GM23338 (cell line): ENCODE measurements around the gene CD276. TPM values are rescaled to one million over a fixed set of nuclear protein-coding genes. Genes with fewer than 3 reads are reported as not detected.

ENCODE experiments used
- ATAC-seq: fragments of 200-7000 bp; cut with Tn5 transposase; 3 replicates; pipeline ENCODE4 v1.9.1; 2020
- DNase-seq: peaks from one replicate; pipeline ENCODE4 v3.0.0-alpha.2; 2015; ENCODE audit warnings: low spot score
- H2AFZ ChIP-seq: fragments of 200-600 bp; sonication (generic); 2 replicates; pipeline ENCODE4 v1.8.0; 2016; ENCODE audit warnings: antibody characterized with exemption, mild to moderate bottlenecking, moderate library complexity
- H3F3A ChIP-seq: fragments of 200-600 bp; sonication (generic); replicated peaks from 2 replicates; pipeline ENCODE4 v1.8.0; 2017; ENCODE audit warnings: antibody characterized with exemption, mixed run types, low read depth
- H3K27ac ChIP-seq: fragments of 200-600 bp; sonication (generic); 2 replicates; pipeline ENCODE4 v1.6.1; 2016; ENCODE audit warnings: low read depth
- H3K27me3 ChIP-seq: fragments of 200-600 bp; sonication (generic); 2 replicates; pipeline ENCODE4 v1.8.0; 2016; ENCODE audit warnings: mild to moderate bottlenecking, mixed run types, moderate library complexity; ENCODE audit not compliant: insufficient read depth
- H3K36me3 ChIP-seq: fragments of 200-600 bp; sonication (generic); 2 replicates; pipeline ENCODE4 v1.8.0; 2016; ENCODE audit warnings: mild to moderate bottlenecking; ENCODE audit not compliant: insufficient read depth
- H3K4me1 ChIP-seq: fragments of 200-600 bp; sonication (generic); 2 replicates; pipeline ENCODE4 v1.8.0; 2016; ENCODE audit warnings: mild to moderate bottlenecking, moderate library complexity; ENCODE audit not compliant: insufficient read depth
- H3K4me2 ChIP-seq: fragments of 200-600 bp; sonication (generic); 2 replicates; pipeline ENCODE4 v1.7.1; 2017; ENCODE audit warnings: mixed run types
- H3K4me3 ChIP-seq: fragments of 200-600 bp; sonication (generic); 2 replicates; pipeline ENCODE4 v1.6.1; 2016; ENCODE audit warnings: mixed run types
- H3K79me2 ChIP-seq: fragments of 200-600 bp; sonication (generic); replicated peaks from 2 replicates; pipeline ENCODE4 v1.8.0; 2017; ENCODE audit warnings: mild to moderate bottlenecking; ENCODE audit not compliant: insufficient read depth
- H3K9me2 ChIP-seq: fragments of 200-600 bp; sonication (generic); 2 replicates; pipeline ENCODE4 v1.8.0; 2017; ENCODE audit not compliant: insufficient read depth
- H4K20me1 ChIP-seq: fragments of 200-600 bp; sonication (generic); replicated peaks from 2 replicates; pipeline ENCODE4 v1.8.0; 2017; ENCODE audit warnings: mild to moderate bottlenecking; ENCODE audit not compliant: insufficient read depth
- H3K27ac Mint-ChIP-seq: 2 replicates; pipeline ENCODE4 v1.8.0; 2020; ENCODE audit warnings: inconsistent platforms, mild to moderate bottlenecking, moderate library complexity, mixed read lengths
- H3K27me3 Mint-ChIP-seq: 3 replicates; pipeline ENCODE4 v1.8.0; 2022; ENCODE audit warnings: low read depth, mild to moderate bottlenecking, moderate library complexity, mixed read lengths, inconsistent platforms; ENCODE audit not compliant: insufficient read depth, poor library complexity
- H3K36me3 Mint-ChIP-seq: 3 replicates; pipeline ENCODE4 v1.8.0; 2021; ENCODE audit warnings: low read depth, mild to moderate bottlenecking, inconsistent platforms, moderate library complexity, mixed read lengths
- H3K4me1 Mint-ChIP-seq: 3 replicates; pipeline ENCODE4 v1.8.0; 2020; ENCODE audit warnings: mild to moderate bottlenecking, inconsistent platforms, mixed read lengths
- H3K4me3 Mint-ChIP-seq: 3 replicates; pipeline ENCODE4 v1.8.0; 2021; ENCODE audit warnings: moderate library complexity, mild to moderate bottlenecking, inconsistent platforms, mixed read lengths
- H3K9me3 Mint-ChIP-seq: 3 replicates; pipeline ENCODE4 v1.8.0; 2020; ENCODE audit warnings: moderate library complexity, mild to moderate bottlenecking, inconsistent platforms, mixed read lengths
- CREB1 ChIP-seq: fragments of 250-450 bp; sonication (Bioruptor Pico); IDR thresholded peaks from 2 replicates; pipeline ENCODE4 v1.5.0; 2020; ENCODE audit warnings: low read depth, mild to moderate bottlenecking, moderate library complexity
- ETS1 ChIP-seq: IDR thresholded peaks from 2 replicates; pipeline ENCODE4 v1.6.1; 2016; ENCODE audit warnings: antibody characterized with exemption
- EZH2phosphoT487 ChIP-seq: fragments of 200-600 bp; sonication (generic); IDR thresholded peaks from one replicate; pipeline ENCODE4 v1.8.1; 2018; ENCODE audit warnings: antibody characterized with exemption; ENCODE audit not compliant: unreplicated experiment
- JUNB ChIP-seq: IDR thresholded peaks from one replicate; pipeline ENCODE4 v1.6.1; 2016; ENCODE audit warnings: antibody characterized with exemption; ENCODE audit not compliant: unreplicated experiment
- NANOG ChIP-seq: IDR thresholded peaks from 2 replicates; pipeline ENCODE4 v1.6.1; 2016; ENCODE audit warnings: antibody characterized with exemption, borderline replicate concordance
- POLR2AphosphoS5 ChIP-seq: IDR thresholded peaks from 2 replicates; pipeline ENCODE4 v1.6.1; 2016; ENCODE audit warnings: antibody characterized with exemption, low read depth
- REST ChIP-seq: IDR thresholded peaks from one replicate; pipeline ENCODE4 v1.6.1; 2018; ENCODE audit warnings: antibody characterized with exemption; ENCODE audit not compliant: unreplicated experiment
- STAT1 ChIP-seq: IDR thresholded peaks from one replicate; pipeline ENCODE4 v1.6.1; 2016; ENCODE audit warnings: antibody characterized with exemption; ENCODE audit not compliant: unreplicated experiment
- ZNF114 ChIP-seq: fragments of 250-450 bp; sonication (Bioruptor Pico); IDR thresholded peaks from 2 replicates; pipeline ENCODE4 v1.5.0; 2020; ENCODE audit warnings: mild to moderate bottlenecking, moderate library complexity
- ZNF331 ChIP-seq: fragments of 250-450 bp; sonication (Bioruptor Pico); IDR thresholded peaks from 2 replicates; pipeline ENCODE4 v1.5.0; 2020; ENCODE audit warnings: low read depth, mild to moderate bottlenecking, moderate library complexity
- polyA plus RNA-seq: library from polyadenylated mRNA; unstranded; fragments of >200 nt; fragmentation: Nextera tagmentation; extraction: Ambion mirVana; gene quantifications from 2 replicates; pipeline ENCODE4 v1.2.1, GENCODE V29; 2016
- total RNA-seq: library from RNA; depleted of rRNA; stranded (reverse); fragments of >200 nt; shearing (Covaris generic); gene quantifications from 2 replicates; pipeline ENCODE4 v1.2.3, GENCODE V29; 2014

CD276 gene
- total and polyA plus RNA-seq, 2 experiments from 2014 or later = 60.9 to 158 TPM

- TF ChIP-seq POLR2AphosphoS5 = no peak
- TF ChIP-seq ETS1 = no peak
- no peak for TF ChIP-seq REST
- no peak for TF ChIP-seq NANOG
- no peak for TF ChIP-seq EZH2phosphoT487
- no peak for TF ChIP-seq STAT1
- no peak for TF ChIP-seq ZNF331 (CRISPR knock-in tag)
Measured at GRCh38 chr15:73709686-73710085, 25.5 kb downstream of the CD276 start (continued).

GRCh38 chr15:73710321-73710720 lies 26.1 kb downstream of the CD276 start:
- no peaks in the 10 kb centered on the region; the same call in 1 of the 2 replicates for H3K79me2 ChIP-seq
- no peaks in the 10 kb centered on the region; the same call in 1 of the 2 replicates for H3K36me3 ChIP-seq
- Mint-ChIP-seq H3K27me3 (peaks cover 17% of the 10 kb centered on the region), H3K36me3 (peaks cover 70% of the 10 kb centered on the region), H3K4me1 (no peaks in the 10 kb centered on the region), H3K27ac (no peak overlapping the region), H3K9me3 (no peaks in the 10 kb centered on the region), H3K4me3 (no peak overlapping the region)
- no peak for TF ChIP-seq NANOG
- no peak for TF ChIP-seq ZNF114
- no peak for TF ChIP-seq POLR2AphosphoS5
- TF ChIP-seq STAT1 = no peak
- no peak for TF ChIP-seq EZH2phosphoT487
- TF ChIP-seq ETS1 = no peak
- TF ChIP-seq CREB1 = no peak
- no peak for TF ChIP-seq JUNB
- H3K4me1 ChIP-seq = no peaks in the 10 kb centered on the region
- H3K27ac ChIP-seq = no peak overlapping the region
- H3K27me3 ChIP-seq = no peaks in the 10 kb centered on the region
- peaks cover 2% of the 10 kb centered on the region for H4K20me1 ChIP-seq
- no peaks in the 10 kb centered on the region for H3K9me2 ChIP-seq
- DNase-seq (no peak), ATAC-seq (no peak)
- H3K4me3 ChIP-seq = no peak overlapping the region
- H2AFZ ChIP-seq = no peak overlapping the region
- H3F3A ChIP-seq = no peaks in the 10 kb centered on the region
- no peak overlapping the region for H3K4me2 ChIP-seq
